ENCODE results near the gene EPG5. TPM values are rescaled to one million over a fixed set of nuclear protein-coding genes. Genes with fewer than 3 reads are reported as not detected.
"Not testable (repeated sequence)": the region's sequence is repeated elsewhere in the genome, so short reads cannot be mapped to it uniquely, and the experiment has no call there.

EPG5 gene
- total RNA-seq, 8 experiments from 2014 or later, result 10.5 to 28.2 (median 16.3) TPM

DNA sequence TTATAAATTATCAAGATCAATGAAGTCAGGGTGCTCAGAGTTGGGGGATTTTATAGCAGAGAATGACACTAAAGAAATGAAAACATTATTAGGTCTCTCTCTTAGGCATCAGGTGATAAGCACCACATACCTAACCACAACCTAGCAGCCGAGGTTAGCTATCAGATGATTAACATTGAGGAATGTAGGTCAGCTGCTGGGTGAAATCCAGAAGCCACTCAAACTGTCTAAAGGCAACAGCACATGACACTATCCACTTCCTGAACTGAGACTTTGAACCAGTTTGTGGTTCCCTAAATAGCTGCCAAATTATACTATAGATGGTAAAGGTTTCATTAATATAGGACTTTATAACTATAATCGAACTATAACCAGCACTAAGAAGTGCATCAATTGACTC is 4.7 kb downstream of the EPG5 start:
- WGBS, 10 experiments, result 20 to 100% (median 68%) methylated on average over 1 to 2 of the region's 2 CpGs; no CpG with 5 or more reads in 3 of the 10 experiments
- Histone ChIP-seq H3K4me1 (replicated peaks in 1 of 2) (peaks cover 3 to 6% of the 10 kb centered on the region in 2 donors), H3K4me3 (no peak overlapping the region), H3K27ac (no peak overlapping the region)
- ATAC-seq (replicated peaks in 6 of 8), result no peak
- in situ Hi-C loops (cut with MboI; ENCODE audit: low pct_unique_long_range_greater_than_20kb in 2 of 9, low sequenced_read_pairs in 9 of 9, unreplicated experiment in 9 of 9), result no loop called here

DNA sequence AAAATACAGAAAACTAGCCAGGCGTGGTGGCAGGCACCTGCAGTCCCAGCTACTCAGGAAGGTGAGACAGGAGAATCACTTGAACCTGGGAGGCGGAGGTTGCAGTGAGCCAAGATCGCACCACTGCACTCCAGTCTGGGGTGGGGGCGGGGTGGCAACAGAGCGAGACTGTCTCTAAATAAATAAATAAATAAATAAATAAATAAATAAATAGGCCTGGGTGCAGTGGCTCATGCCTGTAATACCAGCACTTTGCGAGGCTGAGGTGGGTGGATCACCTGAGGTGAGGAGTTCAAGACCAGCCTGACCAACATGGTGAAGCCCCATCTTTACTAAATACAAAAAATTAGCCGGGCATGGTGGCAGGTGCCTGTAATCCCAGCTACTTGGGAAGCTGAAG is 7.6 kb downstream of the EPG5 start:
- ATAC-seq (replicated peaks in 6 of 8); H3K4me1 ChIP-seq (replicated peaks in 1 of 2); H3K4me3 ChIP-seq; in situ Hi-C loops (cut with MboI; ENCODE audit: low pct_unique_long_range_greater_than_20kb in 2 of 9, low sequenced_read_pairs in 9 of 9, unreplicated experiment in 9 of 9); H3K27ac ChIP-seq: not testable (repeated sequence)
- 93 to 100% (median 100%) methylated on average over 1 to 3 of the region's 7 CpGs; no CpG with 5 or more reads in 5 of the 10 experiments for WGBS, 10 experiments

DNA sequence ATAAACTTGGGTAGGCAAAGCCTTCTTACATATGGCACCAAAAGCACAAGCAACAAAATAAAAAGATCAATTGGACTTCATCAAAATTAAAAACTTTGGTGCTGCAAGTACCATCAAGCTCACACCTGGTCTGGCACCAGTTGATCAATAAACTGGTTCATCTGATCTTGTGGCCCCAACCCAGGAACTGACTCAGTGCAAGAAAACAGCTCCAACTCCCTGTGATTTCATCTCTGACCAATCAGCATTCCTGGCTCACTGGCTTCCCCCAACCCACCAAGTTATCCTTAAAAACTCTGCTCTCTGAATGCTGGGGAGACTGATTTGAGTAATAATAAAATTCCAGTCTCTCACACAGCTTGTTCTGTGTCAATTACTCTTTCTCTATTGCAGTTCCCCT is 8.4 kb downstream of the EPG5 start:
- H3K4me1 ChIP-seq (replicated peaks in 1 of 2), result no peaks in the 10 kb centered on the region
- in situ Hi-C loops (cut with MboI; ENCODE audit: low pct_unique_long_range_greater_than_20kb in 2 of 9, low sequenced_read_pairs in 9 of 9, unreplicated experiment in 9 of 9), result no loop called here
- H3K4me3 ChIP-seq, result no peak overlapping the region
- ATAC-seq (replicated peaks in 6 of 8), result no peak
- H3K27ac ChIP-seq, result no peak overlapping the region

DNA sequence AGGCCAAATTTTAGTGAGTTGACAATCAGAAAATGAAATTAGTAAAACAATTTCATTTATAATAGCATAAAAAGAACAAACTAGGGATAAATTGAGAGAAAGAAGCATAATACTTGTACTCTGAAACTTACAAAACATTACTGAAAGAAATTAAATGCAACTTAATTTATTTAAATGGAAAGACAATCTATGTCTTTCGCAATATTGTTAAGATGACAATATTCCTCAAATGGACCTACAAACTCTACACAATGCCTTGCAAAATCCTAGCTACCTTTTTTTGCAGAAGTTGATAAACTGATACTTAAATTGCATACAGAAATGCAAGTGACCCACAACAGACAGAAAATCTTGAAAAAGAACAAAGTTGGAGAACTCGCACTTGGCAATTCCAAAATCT is 9.1 kb downstream of the EPG5 start:
- 80 to 100% (median 100%) methylated on average over 1 to 2 of the region's 2 CpGs for WGBS, 10 experiments
- in situ Hi-C loops (cut with MboI; ENCODE audit: low pct_unique_long_range_greater_than_20kb in 2 of 9, low sequenced_read_pairs in 9 of 9, unreplicated experiment in 9 of 9), result no loop called here
- Histone ChIP-seq H3K4me1 (replicated peaks in 1 of 2) (no peaks in the 10 kb centered on the region), H3K27ac (no peak overlapping the region), H3K4me3 (no peak overlapping the region)
- no peak for ATAC-seq (replicated peaks in 6 of 8)

DNA sequence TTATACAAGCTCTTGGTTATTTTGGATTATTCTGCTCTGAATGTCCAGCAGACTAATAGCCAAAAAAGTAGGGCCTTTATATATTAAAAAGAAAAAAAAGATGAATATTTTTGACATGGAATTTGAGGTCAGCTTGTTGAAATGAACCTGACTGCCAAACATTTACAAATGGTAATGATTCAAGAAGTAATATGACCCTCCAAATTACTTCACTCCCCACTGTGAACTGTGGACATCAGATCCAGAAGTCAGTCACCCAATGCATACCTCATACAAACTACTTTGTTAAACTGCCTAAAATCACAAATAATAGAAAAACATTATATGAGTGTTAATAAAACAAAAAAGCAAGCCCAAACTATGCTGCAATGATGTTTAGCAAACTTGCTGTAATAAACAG is 10.0 kb downstream of the EPG5 start:
- Histone ChIP-seq H3K4me1 (replicated peaks in 1 of 2) (no peaks in the 10 kb centered on the region), H3K27ac (no peak overlapping the region), H3K4me3 (no peak overlapping the region)
- ATAC-seq (replicated peaks in 6 of 8), result peak in 2 of 8 experiments; percentile 36 to 76
- in situ Hi-C loops (cut with MboI; ENCODE audit: low pct_unique_long_range_greater_than_20kb in 2 of 9, low sequenced_read_pairs in 9 of 9, unreplicated experiment in 9 of 9), result no loop called here

DNA sequence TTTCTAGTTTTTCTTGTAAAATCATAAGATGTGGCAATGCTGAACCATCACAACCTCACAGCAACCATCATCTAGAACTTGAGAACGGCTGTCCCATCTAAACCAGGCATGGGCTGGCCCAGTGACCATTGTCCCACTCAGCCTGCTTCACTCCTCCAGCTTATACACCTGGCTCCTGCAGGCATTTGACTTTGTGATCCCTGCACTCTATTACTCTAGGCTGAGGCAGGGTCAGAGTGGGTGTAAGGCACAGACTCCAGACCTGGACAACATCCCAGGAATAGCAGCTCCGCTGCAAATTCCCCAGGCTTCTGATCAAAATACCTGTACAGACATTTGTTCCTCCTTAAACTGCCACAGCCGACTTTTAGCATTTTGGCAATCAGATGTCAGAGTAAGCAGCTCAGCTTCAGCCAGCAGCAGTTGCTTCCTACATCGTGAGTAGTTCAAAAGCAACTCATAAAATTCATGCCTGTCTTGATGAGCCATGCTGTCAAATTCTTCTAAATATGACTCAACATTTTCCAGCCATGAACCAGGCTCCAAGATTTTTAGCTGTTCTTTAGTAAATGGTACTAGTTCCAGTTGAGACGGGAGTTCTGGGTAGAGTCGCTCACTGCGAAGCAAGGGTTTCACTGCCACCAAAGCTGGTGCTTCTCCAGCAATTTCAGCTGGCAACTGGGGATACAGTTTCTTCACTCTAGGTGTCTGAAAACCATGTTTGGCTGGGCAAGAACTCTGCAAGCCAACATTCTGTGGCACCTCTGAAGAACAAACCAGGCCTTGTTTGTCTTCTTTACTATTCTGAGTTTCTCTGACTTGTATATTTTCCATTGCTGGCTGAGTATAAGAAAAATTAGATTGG is 12.8 kb downstream of the EPG5 start:
- ATAC-seq (replicated peaks in 6 of 8), result peak in 2 of 8 experiments; percentile 84 to 87
- no peak overlapping the region for H3K4me3 ChIP-seq
- no peaks in the 10 kb centered on the region for H3K4me1 ChIP-seq (replicated peaks in 1 of 2)
- in situ Hi-C loops (cut with MboI; ENCODE audit: low pct_unique_long_range_greater_than_20kb in 2 of 9, low sequenced_read_pairs in 9 of 9, unreplicated experiment in 9 of 9), result no loop called here
- H3K27ac ChIP-seq, result no peak overlapping the region
- 8 to 100% (median 93%) methylated on average over 1 to 6 of the region's 7 CpGs for WGBS, 10 experiments

DNA sequence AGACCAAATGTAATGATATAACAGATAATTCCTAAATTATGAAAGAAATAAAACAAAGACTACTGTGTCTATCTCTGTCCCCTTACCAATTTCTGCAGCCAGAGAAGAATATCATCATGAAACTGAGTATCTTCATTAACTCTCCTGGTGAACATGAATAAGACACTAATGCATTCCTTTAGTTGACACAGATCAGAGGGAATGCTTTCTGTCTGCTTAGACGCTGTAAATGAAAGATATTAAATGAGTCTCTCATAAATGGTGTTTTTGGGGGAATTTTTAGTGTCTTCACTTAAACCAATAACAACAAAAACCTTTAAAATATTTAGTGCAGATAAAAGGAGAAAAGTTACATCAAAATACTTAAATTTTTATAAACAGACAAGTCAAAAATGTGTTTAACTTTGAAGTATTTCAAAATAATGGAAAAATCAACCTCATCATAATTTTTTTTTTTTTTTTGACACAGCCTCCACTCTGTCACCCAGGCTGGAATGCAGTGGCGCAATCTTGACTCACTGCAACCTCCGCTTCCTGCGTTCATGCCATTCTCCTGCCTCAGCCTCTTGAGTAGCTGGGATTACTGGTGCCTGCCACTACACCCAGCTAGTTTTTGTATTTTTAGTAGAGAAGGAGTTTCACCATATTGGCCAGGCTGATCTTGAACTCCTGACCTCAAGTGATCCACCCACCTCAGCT is 16.0 kb downstream of the EPG5 start:
- peak in 2 of 8 experiments; percentile 38 to 66 for ATAC-seq (replicated peaks in 6 of 8)
- no peak overlapping the region for H3K27ac ChIP-seq
- H3K4me3 ChIP-seq, result no peak overlapping the region
- WGBS, 10 experiments, result 13 to 100% (median 87%) methylated on average over 1 to 4 of the region's 4 CpGs
- H3K4me1 ChIP-seq (replicated peaks in 1 of 2), result no peaks in the 10 kb centered on the region
- in situ Hi-C loops (cut with MboI; ENCODE audit: low pct_unique_long_range_greater_than_20kb in 2 of 9, low sequenced_read_pairs in 9 of 9, unreplicated experiment in 9 of 9), result no loop called here

DNA sequence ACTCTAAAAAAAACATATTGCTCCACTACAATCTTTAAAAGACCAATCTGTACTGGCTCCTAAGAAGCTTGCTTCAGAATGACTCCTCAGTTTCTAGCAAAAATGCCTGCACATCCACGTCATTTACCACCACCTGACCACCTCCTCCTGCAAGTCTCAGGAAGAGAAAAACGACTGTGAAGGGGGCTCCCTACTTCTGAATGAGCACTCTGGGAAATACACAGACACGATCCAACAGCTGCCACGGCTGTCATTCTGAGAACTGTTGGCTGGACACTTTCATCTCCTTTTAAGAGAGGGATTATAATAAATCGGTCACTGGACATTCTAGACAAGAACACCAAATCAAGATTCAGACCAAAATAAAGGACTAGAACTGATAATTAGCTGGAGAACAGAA is 21.5 kb downstream of the EPG5 start:
- no peak overlapping the region for H3K27ac ChIP-seq
- in situ Hi-C loops (cut with MboI; ENCODE audit: low pct_unique_long_range_greater_than_20kb in 2 of 9, low sequenced_read_pairs in 9 of 9, unreplicated experiment in 9 of 9), result no loop called here
- H3K4me3 ChIP-seq, result no peak overlapping the region
- 60 to 100% (median 84%) methylated on average over 1 to 5 of the region's 5 CpGs; no CpG with 5 or more reads in 5 of the 10 experiments for WGBS, 10 experiments
- no peak for ATAC-seq (replicated peaks in 6 of 8)
- no peaks in the 10 kb centered on the region for H3K4me1 ChIP-seq (replicated peaks in 1 of 2)

DNA sequence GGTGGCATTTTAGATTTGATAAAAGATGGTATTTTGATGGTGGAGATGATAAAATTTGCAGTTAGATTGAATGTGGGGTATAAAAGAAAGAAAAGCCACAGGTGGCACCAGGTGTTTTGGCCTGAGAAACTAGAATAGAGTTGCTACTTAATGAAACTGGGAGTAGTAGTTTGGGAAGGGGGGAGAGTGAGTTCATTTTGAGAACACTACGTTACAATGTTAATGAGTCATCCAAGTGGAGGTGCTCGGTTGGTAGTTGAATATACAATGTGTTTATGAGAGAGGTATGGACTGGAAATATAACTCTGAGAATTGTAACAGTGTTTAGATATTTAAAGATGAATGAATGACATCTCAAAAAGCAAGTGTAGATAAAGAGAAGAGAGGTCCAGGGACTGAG is 26.4 kb downstream of the EPG5 start:
- no peak overlapping the region for H3K27ac ChIP-seq
- ATAC-seq (replicated peaks in 6 of 8), result no peak
- WGBS, 10 experiments, result 53 to 100% (median 100%) methylated on average over 1 to 2 of the region's 2 CpGs
- no peak overlapping the region for H3K4me3 ChIP-seq
- H3K4me1 ChIP-seq (replicated peaks in 1 of 2), result no peaks in the 10 kb centered on the region
- in situ Hi-C loops (cut with MboI; ENCODE audit: low pct_unique_long_range_greater_than_20kb in 2 of 9, low sequenced_read_pairs in 9 of 9, unreplicated experiment in 9 of 9), result no loop called here

DNA sequence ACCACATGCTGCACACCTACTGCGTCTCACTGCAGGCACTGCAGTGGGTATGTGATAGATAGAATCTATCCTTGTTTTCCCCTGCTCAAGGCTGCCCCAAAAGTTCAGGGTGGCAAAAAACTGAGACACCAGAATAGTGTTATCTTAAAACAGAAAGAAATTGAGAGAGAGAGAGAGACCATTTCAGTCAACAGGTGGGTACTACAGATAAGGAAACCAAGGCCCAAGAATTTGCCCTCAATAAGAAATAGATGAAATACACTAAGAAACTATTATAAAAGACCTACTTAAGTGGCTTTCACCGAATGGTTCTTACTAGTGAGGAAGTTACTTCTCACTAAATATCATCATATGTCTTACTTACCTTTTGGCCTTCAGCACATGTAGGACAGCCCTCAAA is 27.9 kb downstream of the EPG5 start:
- no peak overlapping the region for H3K27ac ChIP-seq
- H3K4me3 ChIP-seq, result no peak overlapping the region
- in situ Hi-C loops (cut with MboI; ENCODE audit: low pct_unique_long_range_greater_than_20kb in 2 of 9, low sequenced_read_pairs in 9 of 9, unreplicated experiment in 9 of 9), result no loop called here
- no peak for ATAC-seq (replicated peaks in 6 of 8)
- no peaks in the 10 kb centered on the region for H3K4me1 ChIP-seq (replicated peaks in 1 of 2)
- WGBS, 10 experiments, result 90 to 100% (median 100%) methylated on average over 1 to 2 of the region's 2 CpGs; no CpG with 5 or more reads in 2 of the 10 experiments

DNA sequence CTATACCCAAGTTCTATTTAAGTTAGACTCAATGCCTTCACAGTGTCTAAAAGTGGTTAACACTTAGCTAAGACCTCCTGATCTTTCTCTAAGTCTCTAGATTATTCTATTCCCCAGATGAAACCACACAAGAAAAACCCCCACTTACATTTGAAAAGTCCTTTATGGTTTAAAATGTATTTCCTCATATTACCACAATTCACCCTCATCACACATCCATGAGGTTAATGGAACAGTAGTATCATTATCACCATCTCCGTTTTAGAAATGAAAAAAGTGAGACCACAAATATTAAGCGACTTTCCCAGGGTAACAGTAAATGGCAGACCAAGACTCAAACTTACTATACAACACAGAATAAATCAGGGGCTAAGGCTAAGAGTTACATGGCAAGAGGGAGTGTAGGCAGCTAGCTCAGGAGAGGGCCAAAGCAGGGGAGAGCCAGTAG is 28.6 kb downstream of the EPG5 start:
- Histone ChIP-seq H3K27ac (no peak overlapping the region), H3K4me1 (replicated peaks in 1 of 2) (no peaks in the 10 kb centered on the region), H3K4me3 (no peak overlapping the region)
- in situ Hi-C loops (cut with MboI; ENCODE audit: low pct_unique_long_range_greater_than_20kb in 2 of 9, low sequenced_read_pairs in 9 of 9, unreplicated experiment in 9 of 9), result no loop called here
- 62 to 100% (median 91%) methylated on average over 1 to 2 of the region's 2 CpGs; no CpG with 5 or more reads in 2 of the 10 experiments for WGBS, 10 experiments
- no peak for ATAC-seq (replicated peaks in 6 of 8)

DNA sequence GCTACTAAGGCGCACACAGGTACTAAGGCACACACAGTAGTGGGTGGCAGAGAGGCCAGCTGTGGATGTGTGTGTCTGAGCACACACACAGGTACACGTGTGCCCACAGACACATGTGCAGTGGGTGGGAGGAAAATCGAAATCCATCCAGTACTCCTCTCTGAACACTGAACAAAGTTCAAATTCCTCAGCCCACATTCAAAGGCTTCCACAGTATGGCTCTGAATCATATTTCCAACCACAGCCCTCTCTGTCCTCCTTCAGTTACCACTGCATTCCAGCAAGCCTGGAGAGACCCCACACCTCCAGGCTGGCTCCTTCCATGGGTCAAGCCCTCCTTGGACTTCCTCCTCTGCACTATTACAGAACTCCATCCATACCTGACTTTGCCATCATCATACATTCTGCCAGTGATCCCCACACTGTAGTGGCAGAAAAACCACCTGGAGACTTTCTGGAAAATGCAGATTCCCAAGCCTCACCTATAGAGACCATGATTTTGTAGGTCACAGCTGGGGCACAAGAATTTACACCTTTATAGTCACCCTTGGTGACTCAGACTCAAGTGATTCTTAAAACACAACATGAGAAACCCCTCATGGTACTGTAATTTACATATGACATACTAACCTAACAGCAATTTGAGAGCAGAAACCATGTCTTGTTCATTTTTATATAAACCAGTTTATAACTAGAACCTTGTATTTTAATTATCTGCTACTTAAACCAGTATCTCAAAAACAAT is 31.4 kb downstream of the EPG5 start:
- no peaks in the 10 kb centered on the region for H3K4me1 ChIP-seq (replicated peaks in 1 of 2)
- ATAC-seq (replicated peaks in 6 of 8), result no peak
- 18 to 100% (median 71%) methylated on average over 2 to 3 of the region's 3 CpGs; no CpG with 5 or more reads in 6 of the 10 experiments for WGBS, 10 experiments
- H3K27ac ChIP-seq, result no peak overlapping the region
- no peak overlapping the region for H3K4me3 ChIP-seq
- in situ Hi-C loops (cut with MboI; ENCODE audit: low pct_unique_long_range_greater_than_20kb in 2 of 9, low sequenced_read_pairs in 9 of 9, unreplicated experiment in 9 of 9), result no loop called here

DNA sequence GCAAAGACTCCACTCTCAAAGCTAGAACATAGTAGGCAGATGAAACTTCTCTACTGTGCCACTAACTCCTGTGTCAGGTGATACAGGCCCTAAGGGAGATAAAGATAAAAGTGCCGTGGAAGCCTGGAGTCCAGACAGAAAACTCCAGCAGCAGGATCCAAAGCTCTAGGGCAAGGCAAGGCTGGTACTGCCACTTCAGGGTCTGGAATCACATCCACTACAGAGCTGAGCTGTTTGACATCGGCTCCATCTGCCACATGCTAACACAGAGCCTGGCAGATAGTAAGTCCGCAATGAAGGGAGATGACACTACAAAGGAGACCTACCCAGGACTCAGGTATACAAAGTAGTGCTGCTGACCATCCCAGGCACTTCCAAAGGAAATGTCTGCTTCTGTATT is 34.4 kb downstream of the EPG5 start:
- 78 to 100% (median 100%) methylated on average over 1 to 2 of the region's 3 CpGs; no CpG with 5 or more reads in 4 of the 10 experiments for WGBS, 10 experiments
- ATAC-seq (replicated peaks in 6 of 8), result no peak
- H3K4me3 ChIP-seq, result no peak overlapping the region
- in situ Hi-C loops (cut with MboI; ENCODE audit: low pct_unique_long_range_greater_than_20kb in 2 of 9, low sequenced_read_pairs in 9 of 9, unreplicated experiment in 9 of 9), result no loop called here
- H3K27ac ChIP-seq, result no peak overlapping the region
- H3K4me1 ChIP-seq (replicated peaks in 1 of 2), result no peaks in the 10 kb centered on the region
